GM19395 (cell line): Measurements from ENCODE around the gene WT1.
"Not testable (repeated sequence)": the region's sequence is repeated elsewhere in the genome, so short reads cannot be mapped to it uniquely, and the experiment has no call there.

Experiments used
- ATAC-seq: cut with Tn5 transposase; IDR thresholded peaks from one replicate; pipeline ENCODE4 v1.9.1; 2021; ENCODE audit warnings: mild to moderate bottlenecking, moderate library complexity; ENCODE audit not compliant: unreplicated experiment

The WT1 gene

DNA sequence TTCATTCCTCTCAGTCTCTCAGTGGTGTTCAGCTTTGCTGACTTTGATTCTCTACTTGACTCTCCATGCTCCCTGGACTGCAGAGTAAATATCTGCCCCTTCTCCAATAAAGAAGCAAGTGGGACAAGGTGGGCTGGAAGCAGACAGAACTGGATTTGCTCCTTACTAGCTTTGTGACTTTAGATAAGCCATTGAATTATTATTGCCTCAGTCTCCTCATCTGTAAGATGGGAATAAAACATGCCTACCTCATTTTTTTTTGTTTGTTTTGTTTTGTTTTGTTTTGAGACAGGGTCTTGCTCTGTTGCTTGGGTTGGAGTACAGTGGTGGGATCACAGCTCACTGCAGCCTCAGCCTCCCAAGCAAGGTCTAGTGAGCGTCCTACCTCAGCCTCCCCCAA is 44.6 kb downstream of the WT1 start:
- no peak for ATAC-seq

DNA sequence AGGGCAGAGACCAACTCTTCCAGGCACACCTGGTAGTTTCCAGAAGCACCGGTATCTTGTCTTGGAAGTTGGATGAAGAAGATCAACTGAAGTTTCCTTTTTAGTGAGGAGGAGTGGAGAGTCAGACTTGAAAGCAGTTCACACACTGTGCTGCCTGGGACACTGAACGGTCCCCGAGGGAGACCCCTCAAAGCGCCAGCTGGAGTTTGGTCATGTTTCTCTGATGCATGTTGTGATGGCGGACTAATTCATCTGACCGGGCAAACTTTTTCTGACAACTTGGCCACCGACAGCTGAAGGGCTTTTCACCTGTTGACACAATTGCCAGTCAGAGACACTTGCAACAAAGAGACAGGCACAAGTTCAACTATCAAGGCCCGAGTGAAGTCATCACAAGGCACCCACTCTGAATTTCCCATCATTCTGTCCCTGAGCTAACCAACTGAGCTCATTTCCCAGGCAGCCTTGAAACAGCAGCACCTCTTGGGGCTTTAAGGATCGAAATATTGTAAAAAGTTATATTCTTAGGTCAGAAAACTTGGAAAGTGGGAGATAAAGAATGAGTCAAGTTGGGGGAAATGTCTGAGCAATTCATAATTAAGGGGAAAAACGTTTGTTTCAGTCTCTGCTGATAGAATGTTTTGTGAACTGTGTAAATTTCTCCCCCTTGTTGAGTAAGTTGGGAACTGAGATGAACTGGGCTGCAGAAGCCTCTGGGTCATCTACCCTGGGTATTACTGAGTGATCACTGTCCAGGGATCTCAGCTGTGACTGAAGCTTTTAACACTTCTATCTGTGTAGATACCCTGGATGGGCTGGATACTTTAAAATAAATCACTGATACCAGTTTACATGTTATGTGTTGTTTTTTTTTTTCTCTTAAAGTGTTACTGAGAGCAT is 46.2 kb downstream of the WT1 start:
- ATAC-seq: peak; percentile 55

DNA sequence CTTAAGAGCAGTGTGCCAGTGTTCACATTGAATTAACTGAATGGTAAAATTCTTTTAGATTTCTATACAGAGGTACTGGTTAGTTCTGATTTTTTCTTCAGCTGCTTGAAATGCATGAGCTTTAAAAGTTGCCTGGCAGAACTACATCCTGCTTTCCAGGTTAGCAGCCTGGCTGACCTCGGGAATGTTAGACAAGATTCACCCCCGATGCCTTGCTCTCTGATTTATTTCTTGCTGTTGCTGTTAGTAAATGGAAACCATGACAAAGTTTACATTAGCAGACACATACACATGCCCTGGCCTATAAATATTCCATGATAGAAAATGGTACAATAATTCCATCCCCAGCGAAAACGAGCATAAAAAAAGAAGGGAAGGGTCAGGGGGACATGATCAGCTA is 47.0 kb downstream of the WT1 start:
- no peak for ATAC-seq

GRCh38 chr11:32387411-32387810 is 47.9 kb downstream of the WT1 start:
- ATAC-seq: no peak

DNA sequence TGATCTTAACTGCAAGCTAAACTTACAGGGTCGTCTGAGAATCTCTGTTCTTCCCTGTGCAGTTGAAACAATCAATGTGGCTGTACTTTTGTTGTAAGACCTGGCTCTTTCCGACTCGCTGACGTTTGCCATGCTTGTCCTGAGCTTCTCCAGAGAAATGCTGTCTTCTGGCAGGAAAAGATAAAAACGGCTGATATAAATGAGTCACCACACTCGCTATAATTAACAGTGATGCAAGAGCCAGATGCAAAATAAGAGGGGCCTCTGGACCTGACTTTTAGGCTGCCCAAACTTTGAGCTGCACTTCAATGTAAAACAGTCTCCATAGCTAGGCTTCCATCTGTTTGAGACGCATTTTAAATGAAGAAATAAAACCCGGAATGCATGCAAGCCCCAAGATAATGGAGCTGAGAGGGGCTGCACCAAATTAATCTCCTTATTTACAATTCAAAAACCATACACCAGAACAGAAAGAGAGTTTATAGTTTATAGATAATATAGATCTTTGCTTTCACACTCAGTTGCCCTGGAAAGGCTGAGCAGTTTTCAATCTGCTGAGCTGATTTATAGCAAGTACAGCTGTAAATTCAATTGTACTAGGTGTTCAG is 48.5 kb downstream of the WT1 start:
- no peak for ATAC-seq

DNA sequence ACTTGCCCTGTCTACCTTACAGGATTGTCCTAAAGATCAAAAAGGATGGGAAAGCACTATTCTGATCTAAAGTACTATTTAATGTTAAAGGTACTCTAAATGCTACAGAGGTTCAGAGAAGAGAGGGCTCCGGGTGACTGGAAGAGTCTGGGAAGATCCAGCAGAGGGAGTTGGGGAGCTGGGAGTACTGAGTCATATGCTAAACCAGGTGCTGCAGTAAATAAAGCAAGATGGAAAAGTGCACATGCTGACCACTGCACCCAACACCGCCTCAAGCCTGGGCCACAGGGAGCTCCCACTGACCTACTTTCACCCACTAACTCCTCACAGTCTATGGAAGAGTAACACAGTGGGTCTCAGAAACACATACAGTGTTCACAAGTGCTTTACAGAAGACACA is 49.3 kb downstream of the WT1 start:
- ATAC-seq: no peak

DNA sequence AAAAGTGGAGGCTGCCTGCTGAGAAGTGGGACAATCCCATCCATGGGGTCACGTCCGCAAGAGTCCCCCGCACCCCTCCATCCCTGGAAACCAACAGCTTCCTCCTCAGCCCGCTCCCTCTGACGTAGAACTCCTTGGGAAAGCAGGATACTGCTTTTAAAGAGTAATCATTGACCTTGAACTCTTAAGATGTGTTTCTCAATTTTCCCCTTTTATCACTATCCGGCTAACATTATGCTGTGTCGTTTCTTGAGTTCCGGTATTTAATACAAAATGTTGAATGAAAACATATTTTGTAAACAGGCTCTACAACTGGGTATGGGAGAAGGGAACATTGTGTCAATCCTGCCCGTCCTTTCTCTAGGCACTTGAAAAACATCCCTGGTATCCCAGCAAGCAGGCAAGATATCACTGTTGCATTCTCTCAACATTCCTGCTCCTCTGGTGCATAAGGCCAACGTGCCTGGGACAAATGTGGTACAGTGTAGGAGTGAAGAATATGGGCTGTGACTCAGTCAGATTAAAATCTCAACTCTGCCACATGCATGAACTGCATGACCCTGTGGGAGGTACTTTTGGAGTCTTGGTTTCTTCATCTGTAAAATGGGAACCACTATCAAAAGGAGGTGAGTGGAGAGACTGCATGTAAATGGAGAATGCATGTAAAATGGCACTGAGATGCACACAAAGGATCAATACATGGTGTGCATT is 52.8 kb downstream of the WT1 start:
- no peak for ATAC-seq

DNA sequence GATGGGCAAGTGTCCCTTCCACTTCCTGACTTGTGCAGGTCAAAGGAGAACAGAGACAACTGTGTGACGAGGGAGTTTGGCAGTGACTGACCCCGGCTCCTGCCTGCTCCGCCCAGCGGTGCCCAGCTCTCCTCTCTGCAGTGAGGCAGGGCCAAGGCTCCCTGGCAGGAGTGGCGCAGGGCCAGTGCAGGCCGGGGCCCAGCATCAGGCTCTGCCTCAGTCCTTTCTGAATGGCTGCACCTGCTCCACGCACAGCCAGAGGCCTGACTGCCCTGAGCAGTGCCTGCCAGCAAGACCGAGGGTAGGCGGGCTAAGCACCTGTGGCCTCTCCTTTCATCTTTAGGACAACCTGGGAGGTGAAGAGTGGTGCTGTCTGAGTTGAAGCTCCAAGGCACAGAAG is 54.2 kb downstream of the WT1 start:
- ATAC-seq: no peak

DNA sequence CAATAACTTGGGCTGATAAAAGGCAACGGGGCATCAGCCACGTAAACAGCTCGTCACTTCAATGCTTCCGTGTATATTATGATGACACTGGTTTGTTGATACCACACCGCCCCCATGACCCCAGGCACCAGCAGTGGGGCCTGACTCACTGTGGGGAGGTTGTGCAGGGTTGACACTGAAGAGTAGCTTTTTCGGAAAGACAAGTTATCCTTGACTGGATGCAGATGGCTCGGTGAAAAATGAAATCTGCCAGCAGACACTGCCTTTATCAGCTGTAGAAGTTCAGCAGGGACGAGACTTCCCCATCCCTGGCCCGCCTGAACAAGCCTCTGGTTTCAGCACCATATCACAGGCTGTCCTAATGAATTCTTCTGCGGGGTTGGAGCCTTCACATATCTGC is 55.6 kb downstream of the WT1 start:
- ATAC-seq: no peak

DNA sequence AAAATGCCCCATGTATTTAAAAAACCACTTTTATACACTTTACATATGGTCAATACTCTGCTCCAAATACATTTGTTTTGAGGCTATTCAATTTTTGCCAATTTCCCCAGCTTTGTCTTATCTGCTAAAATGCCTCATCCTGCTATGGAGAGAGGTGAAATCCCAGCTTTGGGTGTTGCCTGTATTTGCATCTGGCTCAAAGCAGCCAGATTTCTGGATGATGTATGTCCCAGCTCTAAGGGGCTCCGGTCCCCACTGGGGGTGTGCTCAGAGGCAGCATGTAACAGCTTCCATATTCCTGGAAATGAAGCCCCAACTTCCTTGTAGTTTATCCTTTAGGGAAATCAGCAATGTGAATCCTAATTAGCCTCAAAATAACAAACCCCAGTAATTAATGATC is 59.5 kb downstream of the WT1 start:
- ATAC-seq: no peak

DNA sequence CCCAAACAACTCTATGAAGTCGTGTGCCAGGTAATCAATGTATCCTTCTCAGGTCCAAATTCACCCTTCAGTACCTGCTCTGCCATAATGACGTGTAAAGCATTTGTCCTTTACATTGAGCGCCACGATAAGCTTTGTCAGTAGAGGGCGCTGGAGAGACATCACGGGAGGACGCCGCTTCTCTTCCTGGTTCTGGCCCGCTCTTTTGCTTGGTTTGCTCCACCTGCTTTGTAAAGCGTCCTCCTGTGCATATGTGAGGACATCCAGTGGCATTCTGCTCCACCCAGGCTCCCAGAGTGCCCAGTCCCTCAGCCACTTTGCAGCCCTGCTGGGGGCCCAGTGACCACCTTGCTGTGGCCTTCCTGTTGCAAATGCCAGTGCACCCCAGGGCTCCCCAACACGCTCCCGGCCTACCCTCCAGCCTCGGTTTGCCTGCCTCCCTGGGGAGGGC is 61.1 kb downstream of the WT1 start:
- no peak for ATAC-seq

GRCh38 chr11:32369987-32370386 is 65.4 kb downstream of the WT1 start:
- ATAC-seq: not testable (repeated sequence)

DNA sequence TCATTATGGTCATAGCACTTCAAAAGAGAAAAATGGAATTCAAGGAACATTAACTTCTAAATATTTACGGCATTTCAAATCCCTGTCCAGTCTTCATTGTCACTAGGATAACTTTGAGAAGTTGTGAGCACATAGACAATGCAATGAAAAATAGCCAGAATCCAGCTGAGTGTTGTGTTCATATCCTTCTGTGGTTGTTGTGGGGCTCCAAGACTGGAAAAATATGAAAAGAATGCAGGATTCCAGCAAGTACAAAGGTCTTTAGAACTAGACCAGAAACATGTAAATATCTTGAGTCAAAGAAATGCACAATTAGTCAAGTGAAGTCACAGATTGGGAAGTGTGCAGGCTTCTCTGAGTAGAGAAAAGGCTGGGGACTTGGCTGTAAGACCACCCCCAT is 68.7 kb downstream of the WT1 start:
- ATAC-seq: no peak

- ATAC-seq: no peak
These were observed 70.1 kb downstream of the WT1 start for GRCh38 chr11:32365192-32365591.

DNA sequence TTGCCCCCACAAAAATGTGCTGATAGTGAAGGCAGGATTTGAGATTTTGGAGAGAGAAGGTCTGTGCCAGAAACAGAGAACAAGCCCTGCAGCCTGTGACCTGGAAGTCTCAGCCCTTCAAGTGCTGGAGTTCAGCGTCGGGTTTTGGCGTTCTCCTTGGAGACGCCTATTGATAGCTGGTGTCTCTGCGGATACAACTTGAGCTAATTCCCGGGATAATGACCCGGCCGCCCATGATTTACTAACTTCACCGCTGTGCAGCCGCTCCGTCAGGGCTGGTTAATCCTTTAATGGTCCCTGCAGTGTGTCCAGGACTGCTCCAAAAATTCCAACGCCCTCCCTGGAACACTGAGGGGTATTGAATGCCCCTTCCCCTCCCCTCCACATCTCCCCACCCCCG is 76.6 kb downstream of the WT1 start:
- no peak for ATAC-seq

DNA sequence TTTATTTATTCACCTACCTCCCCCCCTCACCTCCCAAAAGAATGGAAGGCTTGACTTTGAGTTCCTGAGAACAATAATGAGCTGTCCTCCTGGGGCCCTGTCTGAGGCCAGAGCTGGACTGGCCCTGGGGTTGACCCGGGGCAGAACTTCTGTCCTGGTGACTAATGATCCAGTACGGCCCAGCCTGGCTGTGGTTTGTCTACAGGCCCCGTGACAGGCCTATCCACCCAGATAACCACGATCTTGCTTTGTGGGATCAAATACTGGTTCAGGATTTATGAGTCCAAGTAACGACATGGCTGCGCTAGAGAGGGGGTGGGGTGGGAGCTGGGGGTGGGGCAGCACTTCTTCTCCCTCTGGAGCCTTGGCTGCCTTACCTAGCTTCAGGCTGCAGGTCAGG is 81.5 kb downstream of the WT1 start:
- ATAC-seq: no peak

DNA sequence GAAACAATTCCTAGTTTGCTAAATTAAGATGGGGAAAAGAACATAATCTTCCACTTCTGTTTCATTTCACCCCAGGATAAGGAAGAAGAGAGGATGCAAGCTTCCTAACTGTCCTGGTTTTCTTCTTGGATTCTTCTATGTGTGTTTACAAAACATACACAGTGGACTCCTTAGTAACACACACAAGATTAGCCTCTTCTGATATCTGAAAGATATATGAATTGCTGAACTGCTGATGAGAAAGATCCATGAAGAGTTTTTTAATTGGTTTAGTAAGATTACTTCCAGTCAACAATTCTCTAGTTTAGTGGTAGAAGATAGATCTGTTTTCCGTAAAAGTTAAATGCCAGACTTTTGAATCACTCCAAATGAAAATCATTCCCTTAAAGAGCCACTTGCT is 86.8 kb downstream of the WT1 start:
- ATAC-seq: no peak

GRCh38 chr11:32344946-32345345 is 90.4 kb downstream of the WT1 start:
- ATAC-seq: no peak

GRCh38 chr11:32343325-32344008 is 91.9 kb downstream of the WT1 start:
- no peak for ATAC-seq

DNA sequence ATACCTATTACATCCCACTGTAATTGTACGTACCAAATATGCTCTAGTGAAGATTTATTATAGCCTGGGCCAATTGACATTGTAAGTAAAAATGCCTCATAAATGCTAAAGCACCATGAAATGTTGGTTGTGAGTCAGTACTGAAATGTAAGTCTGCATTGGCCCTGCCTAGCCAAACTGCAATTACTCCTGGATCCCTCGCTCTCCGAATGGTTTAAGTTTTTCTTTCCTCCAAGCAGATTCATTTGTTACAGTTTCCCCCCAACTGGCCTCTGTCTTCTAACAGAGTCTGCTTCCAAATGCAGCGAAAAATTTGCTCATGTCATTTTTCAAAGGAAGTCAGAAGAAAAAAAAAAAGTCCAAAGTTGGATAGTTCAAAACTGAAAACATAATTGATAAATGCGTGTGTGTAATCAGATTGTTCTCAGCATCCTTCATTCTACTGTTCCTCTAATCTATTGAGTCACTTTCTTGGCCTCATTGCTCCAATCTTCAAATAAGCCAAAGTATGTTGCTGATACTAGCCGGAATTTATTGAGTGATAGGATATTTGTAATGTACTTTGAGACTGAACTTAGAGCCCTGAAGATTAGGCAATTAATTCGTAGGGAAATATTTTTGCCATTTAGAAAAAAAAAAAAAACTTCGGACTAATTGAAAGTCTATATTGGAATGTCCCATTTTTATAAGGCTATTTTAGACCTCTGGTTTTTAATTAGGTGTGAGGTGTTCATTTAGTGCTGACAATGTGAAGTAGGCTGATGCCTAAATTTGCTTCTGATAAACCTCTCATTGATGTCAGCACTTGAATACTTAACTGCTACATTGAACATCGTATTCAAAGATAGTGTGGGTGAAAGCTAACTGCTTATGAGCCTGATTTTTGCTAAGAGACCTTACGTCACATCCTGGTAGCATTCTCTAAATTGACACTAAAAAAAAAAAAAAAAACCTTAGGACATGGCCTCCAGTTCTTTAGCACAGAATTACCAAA is 93.4 kb downstream of the WT1 start:
- no peak for ATAC-seq
